NCI-H1105 (cell line): ENCODE data around the gene STC2.
"Not testable (repeated sequence)": the region's sequence is repeated elsewhere in the genome, so short reads cannot be mapped to it uniquely, and the experiment has no call there.

Source experiments
- DNase-seq: peaks from one replicate; lab custom pipeline; 2025; lab: John Stamatoyannopoulos, UW

The STC2 gene

DNA sequence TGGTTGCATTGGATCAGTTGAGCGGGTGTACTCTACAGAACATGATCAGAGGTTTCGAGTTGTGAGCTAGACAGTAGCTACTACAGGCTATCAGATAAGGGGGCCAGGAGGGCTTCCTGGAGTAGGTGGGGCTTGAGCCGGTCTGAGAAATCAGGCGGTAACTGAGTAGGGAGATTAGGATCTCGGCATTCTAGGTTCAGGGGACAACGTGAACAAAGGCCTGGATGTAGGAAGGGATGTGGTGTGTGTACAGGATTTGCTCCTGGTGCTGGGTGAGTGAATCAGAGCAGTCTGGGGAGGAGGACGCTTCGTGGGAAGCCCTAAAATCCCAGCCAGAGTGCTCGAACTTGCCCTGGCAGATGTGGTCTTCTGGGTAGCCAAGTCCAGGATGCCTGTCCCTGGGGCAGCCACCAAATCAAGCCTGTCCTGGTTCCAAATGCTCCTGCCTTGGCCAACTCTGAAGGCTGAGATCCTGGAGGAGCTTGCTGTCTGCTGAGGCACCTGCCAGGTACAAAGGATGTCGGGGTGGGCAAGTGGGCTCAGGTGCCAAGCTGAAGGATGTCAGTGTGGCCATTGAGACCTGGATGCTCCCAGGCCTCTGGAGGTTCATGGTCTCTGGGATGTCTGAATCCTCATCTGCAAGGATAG is 33.4 kb downstream of the STC2 start:
- no peak for DNase-seq

DNA sequence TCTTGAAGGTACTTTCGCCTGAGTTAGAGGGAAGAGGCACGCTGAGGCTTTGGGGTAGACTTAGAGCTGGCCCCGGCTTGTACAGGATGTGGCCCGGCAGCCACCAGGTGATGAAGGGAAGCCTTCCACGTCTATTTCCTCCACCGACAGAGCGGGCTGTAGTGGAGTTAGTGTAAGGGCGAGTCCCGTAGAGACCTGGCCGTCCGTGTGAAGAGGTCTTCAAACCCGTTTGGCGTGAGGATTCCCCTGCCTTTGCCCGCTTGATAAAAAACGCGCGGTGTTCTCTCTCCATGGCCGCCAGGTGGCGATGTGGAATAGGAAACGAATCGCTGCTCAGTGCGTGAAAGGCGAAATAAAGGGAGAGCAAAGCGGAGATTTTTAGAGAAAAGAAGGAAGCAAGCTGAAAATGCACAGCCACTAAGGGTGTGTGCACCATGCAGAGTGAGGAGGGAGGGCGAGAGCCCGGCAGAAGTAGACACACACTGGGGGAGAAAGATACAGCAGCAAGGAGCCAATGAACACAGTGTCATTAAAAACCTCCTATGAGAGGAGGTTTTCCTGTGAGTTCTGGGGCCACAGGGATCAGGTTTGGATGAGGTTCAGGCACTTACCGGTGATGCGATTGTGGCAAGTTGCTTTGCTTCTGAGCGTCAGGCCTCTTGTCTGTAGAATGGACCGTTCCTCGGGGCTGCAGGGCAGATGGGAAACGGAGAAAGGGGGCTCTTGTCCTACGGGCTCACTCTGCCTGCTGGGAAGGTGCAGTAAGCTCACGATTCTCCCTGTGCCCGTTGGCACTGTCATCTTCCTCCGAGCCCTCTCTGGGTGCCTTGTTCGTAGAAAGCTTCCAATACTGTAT is 34.2 kb downstream of the STC2 start:
- DNase-seq, result peak; percentile 51

DNA sequence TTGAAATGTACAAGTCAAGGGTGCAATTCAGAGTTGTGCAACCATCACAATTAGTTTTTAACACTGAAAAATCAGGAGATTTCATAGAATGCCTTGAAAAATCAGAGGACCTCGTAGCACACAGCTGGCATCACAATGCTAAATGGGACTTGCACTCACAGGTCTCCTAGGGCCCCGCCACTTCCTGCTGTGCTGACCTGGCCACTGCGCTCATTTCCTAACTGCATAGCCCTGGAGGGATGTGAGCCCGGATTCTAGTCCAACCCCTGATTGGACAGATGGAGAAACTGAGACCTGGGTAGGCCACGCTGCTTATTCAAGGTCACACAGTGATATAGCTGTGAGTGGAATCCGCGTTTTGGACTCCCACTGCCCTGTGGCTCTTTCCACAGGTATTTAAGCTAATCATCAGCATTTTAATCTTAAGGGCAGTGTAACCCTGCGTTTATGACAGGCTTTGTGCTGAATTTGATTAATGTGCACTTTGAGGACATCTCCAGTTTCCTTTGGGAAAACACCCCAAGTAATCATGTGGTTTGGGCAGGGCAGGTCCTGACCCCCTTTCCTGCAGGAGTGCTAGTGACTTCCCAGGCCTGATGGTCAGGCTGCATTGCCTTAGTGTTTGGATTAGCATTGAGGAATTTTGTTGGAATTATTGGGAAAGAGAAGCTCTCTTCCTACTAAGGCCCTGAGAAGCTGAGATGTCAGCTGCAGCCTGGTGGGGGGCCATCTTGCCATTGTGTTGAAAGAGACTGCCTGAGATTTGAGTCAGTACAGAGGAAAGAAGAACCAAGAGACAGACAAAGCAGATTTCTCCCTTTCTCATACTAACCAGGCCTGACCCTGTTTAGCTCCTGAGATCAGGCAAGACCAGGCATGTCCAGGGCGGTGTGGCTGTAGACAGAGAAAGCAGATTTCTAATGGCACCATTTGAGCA is 36.2 kb downstream of the STC2 start:
- peak; percentile 0 for DNase-seq

DNA sequence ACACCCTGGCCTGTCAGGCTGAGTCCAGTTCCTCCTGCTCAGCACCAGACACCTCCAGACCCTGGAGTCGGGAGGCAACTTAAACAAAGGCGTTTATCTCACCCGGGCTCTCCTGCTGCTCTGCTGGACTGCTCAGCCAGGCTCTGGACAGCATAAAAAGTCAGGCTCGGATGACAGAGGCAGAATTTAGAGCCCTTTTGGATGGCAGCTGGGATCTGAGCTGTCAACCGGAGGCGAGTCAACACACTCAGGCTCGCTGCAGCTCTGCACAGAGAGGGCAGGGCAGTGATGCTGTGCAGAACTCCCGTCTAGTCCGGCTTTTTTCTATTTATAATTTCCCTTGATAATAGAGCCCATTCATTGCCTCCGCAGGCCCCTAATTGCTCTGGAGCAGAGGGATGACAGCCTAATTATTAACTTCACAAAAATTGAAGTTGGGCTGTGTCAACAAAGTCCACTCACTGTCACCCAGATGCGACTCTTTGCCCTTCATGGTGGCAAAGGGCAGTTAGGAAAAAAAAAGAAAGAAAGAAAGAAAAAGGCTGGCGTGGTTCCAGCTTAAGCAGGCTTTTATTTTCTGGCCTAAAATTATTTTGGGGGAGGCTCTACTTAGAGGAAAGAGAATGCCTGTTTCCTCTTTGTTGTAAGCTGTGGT is 37.6 kb downstream of the STC2 start:
- peak; percentile 20 for DNase-seq

DNA sequence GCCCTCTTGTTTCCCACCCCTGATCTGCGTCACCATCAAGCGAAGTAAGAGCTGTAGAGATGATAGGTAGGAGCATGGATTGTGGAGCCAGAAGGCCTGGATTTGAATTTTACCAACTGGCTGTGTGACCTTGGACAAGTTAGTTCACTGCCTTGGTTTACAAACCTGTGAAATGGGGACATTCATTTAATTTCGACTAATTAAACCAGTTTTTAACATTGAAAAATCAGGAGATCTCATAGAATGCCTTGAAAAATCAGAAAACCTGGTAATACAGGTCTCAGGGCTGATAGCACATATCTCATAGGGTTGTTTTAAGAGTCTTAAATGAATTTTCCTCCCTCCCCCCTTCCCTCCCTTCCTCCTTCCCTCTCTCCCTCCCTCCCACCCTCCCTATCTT is 38.8 kb downstream of the STC2 start:
- DNase-seq, result no peak

DNA sequence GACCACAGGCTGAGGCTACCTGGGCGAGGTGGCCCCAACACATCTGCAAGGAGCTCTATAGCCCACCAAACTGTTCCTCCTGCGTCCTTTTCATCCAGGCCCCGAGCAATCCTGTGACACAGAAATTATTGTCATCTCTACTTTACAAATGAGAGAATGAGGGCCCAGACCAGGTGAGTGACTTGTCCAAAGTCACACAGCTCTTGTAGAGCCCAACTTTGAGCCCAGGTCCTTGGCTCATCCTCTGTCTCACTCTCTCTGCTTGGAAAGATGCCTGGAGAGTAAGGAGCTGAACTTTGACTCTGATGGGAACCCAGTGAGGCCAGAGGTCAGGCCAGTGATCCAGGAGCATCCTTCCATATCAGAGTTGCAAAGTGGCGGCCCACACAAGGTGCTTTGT is 39.6 kb downstream of the STC2 start:
- no peak for DNase-seq

DNA sequence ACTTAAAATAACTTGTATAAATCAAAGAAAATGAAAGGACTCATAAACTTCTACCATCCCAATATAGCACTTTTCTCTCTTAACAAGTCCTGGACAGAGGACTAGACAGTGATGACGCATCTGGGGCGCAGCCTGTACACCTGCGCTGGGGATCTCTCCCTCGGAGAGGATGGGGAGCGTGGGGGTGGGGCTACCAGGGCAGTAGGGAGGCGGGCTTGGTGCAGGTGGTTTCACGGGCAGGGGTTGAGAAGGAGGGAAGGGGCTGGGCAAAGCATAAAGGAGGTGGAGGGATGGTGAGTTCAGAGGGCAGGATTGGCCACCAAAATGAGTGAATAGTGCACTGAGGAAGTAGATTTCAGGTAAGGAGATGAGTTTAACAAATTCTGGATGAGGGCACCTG is 41.1 kb downstream of the STC2 start:
- no peak for DNase-seq

DNA sequence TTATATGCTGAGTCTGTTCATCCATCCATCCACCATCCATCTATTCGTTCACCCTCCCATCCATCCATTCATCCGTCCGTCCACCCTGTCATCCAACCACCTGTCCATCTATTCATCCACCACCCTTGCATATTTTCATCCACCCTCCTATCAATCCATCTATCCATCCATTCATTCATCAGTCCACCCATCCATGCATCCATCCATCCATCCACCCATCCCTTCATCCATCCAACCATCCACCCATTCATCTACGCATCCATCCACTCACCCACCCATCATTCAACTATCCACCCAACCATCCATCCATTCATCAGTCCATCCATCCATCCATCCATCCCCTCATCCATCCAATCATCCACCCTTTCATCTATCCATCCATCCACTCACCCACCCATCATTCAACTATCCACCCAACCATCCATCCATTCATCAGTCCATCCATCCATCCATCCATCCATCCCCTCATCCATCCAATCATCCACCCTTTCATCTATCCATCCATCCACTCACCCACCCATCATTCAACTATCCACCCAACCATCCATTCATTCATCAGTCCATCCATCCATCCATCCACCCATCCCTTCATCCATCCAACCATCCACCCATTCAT is 43.8 kb downstream of the STC2 start:
- DNase-seq, result not testable (repeated sequence)

DNA sequence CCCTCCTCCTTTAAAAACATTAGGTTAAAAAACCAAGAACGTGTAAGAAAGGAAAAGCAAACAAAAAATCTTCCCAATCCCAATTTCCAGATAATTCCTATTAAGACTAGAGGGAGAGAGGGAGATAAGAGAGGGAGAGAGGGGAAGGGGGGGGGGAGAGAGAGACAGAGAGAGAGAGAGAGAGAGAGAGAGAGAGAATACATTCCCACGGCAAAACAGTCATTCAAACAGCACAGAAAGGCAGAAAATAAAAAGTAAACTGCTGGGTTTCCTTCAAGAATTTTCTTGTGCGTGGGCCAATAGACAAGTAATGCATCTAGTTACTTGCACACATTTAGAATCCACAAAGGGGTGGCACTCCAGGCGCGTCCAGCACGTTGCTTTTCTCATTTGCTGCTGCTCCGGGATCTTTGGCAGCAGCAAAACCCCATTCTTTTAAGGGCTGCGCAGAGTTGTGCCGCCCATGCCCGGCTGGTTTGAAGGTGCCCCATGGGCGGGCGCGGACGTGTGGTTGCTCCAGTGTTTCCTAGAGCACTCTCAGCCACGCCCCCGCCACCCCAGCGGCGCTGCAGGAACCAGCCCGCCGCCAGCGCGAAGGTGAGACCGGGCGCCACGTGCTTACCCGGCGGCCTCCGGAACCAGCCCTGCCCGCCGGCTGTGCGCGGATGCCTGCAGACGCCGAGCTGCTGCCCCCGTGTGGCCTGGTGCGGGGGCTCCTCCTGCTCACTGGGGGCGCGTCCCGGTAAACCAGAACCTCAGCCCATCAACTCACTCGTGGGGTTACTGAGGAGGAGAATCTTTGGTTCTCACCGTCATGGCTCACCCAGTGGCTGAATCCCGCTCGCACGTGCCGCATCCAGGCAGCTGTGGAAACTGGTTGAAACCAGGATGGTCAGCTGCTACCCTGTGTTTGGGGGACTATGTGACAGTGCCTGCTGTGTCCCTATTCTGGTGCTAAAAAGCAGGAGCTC is 44.6 kb downstream of the STC2 start:
- DNase-seq, result peak; percentile 65

DNA sequence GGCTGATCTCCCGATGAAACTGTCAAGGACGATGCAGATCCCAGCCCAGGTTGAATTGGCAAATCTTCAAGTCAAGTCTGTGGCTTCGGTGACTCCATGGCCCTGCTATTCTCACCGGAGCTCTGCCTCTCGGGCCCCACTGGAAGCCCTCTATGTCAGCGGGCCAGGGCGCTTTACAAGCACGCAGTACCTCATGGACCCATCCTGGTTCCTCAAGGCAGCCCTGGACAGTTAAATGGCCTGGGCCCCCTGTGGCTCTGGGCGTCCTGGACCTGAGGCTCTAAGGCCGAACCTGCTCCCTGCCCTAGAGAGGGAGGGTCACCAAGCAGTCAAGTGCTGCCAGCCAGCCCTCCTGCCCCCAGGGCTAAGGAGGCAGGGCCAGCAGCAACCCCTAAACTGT is 45.3 kb downstream of the STC2 start:
- no peak for DNase-seq

DNA sequence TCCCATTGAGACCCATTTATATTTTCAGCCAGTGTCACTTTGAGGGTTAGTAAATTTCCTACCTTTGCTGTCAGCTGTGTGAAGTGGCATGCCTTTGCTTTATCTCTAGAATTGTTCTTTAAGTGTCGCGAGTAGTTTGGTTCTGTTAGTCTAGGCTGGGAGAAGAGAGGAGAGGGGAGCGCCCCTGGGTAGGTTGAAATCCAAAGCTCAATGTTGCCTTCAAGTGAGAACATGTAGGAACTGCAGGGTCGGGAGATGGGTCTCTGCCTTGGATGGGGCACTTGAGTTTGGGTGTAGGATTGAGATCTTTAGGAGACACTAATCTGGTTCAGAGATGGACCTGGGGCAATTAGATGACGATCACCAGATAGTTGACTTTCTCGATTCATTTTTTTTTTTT is 46.3 kb downstream of the STC2 start:
- no peak for DNase-seq

DNA sequence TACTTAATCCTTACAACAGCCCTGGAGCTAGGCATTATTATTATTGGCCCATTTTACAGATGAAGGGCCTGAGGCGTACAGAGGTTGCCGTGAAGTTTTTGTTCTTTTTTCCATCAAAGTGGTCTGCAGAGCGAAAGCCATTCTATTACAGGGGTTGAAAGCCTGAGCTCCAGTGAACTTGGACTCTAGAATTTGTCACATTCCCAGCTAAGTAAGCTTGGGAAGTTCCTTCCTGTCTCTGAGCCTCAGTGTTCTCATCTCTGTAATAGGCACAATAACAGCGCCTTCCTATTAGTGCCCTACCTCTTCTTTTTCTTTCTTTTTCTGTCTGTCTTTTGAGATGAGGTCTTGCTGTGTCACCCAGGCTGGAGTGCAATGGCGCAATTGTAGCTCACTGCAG is 49.0 kb downstream of the STC2 start:
- no peak for DNase-seq

DNA sequence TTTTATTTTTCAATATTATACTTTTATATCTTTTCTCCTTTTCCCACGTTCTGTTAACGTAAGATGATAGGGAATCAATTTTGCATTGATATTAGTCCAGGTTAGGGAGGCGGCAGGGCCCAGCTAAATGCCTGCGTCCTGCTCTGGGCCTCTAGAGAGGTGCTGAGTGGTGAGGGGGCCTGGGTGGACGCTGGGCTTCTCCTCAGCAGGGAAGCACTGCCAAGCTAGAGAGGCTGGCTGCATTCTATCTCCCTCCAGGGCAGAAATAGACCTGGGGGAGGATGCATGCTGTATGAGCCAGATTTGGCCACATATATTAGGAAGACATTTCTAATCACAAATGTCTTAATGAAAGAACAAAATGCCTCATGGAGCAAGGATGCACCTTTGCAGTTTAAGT is 49.6 kb downstream of the STC2 start:
- DNase-seq, result no peak

DNA sequence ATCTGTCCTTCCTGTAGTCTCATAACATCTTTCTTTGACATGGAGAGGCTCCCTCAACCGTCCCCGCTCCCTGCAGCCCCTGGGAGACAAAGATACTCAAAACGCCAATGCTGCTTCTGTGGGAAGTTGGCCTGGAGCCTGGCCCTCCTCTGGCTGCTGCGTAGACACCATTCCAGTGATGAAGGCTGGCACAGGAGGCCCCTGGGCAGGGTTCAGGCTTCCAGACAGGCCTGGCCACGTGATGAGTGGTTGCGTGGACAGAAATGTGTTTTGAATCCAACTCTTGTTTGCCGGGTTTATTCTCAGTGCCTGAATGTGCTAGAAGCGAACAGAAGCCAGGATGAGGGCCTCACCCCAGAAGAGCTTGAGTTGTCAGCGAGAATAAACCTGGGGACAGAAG is 50.0 kb downstream of the STC2 start:
- no peak for DNase-seq

DNA sequence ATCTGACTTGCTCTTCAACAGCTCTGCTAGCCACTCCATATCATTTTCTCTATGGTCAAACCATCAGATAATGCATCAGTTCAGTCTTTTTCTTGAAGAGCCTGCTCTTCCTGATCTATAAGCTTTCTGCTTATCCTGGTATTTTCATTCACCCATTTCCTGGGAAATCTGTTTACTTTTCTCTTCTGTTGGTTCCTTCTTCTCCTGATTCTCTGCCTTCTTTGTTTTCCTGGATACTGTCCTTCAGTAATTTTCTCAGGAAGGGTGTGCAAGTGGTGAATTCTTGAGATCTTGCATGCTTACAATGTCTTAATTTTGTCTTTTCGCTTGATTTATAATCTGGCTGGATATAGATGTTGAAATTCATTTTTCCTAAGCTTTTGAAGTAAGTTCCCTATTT is 53.4 kb downstream of the STC2 start:
- no peak for DNase-seq

DNA sequence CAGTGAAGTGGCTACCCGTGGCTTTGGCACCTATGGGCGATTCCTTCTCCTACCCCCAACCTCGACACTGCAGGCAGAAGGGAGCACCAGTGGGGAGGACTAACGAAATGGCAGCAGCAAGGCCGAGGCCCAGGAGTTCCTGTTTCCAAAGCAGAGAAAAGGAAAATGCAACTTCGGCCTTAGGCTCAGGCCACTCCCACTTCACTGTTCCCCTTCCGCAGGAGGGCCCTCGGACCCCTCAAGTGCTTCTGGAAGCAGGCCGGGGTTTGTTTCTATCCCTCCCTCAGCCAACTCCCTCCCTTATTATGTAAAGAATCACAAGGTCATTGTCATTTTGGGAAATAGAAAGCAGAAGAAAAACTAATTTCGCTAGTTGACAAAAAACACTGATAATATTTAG is 56.8 kb downstream of the STC2 start:
- no peak for DNase-seq

DNA sequence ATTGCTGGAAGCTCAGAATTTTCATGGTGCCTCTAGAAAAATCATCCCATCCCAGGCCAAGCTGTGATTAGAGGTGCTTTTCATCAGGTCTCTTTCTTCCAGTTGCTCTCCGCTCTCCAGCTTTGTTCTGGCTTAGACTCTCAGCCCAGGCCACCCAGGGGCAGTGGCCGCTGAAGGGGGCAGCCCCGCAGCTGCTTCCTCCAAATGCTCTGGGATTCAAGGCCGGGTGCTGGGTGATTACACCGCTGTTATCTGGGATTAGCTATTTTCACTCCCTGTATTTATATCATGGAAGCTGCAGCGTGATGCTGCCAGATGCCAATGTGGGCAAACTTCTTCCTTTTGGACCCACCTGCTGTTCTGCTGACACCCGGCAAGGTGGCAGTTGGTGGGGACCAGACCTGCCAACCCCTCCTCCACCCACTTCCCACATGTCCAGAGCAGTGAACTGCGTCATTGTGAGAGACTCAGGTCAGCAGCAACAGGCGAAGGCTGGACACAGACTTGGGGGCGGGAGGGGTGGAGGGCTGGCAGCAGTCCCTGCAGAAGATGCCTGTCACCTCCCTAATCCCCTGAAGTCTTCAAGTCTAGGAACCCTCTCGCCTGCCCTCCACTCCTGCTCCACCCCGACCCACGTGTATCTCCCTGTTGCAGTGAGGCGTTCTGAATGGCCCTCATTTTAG is 59.3 kb downstream of the STC2 start:
- DNase-seq, result no peak

DNA sequence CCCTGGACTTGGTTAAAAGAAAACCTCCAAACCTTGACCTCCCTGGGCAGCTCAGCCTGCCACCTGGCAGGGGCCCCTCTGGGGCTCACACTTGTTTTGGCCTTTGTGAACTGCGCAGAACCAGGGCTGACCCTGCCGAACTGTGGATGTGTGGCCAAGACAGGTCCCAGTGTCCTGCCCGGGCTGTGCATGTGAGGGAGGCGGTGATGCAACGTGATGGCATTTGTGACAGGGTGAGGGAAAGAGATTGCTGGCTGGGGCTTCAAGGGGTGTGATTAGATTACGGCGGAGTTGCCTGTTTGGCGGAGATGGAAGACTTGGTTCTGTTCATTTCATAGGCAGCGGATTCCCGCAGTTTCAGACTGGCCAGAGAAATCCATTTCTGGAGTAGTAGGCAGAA is 62.8 kb downstream of the STC2 start:
- DNase-seq, result no peak
